ENCODE results near the gene GNMT.
"Not testable (repeated sequence)": the region's sequence is repeated elsewhere in the genome, so short reads cannot be mapped to it uniquely, and the experiment has no call there.

The GNMT gene

DNA sequence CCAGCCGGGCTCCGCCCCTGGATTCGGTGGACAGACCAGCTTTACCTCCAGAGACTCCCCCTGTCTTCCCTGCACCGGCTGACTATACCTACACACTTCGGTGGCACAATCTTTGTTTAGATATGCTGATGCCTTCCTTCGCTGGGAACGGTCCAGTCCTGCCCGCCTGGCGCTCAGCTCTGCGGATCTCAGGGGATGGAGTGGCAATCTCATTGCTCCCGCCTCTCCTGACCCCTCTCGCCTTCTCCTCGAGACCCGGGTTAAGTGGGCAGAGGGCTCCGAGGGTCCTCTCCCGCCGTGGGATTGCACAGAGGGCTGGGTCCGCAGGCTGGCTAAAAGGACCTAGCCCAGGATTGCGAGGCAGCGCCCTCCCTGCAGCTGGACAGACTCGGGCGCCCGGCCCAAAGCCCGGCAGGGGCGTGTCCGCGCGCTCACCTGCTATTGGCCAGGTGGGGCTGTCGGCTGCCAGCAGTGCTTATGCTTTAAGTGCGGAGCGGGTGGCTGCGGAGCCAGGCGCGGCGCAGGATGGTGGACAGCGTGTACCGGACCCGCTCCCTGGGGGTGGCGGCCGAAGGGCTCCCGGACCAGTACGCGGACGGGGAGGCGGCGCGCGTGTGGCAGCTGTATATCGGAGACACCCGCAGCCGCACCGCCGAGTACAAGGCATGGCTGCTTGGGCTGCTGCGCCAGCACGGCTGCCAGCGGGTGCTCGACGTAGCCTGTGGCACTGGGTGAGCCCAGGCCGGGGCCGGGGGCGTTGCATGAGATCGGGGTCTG lies at the start of gene GNMT:
GNMT (plus strand) TSS at position 512 of the 777 bp plus-strand sequence; CDS start at position 526, 14 bp downstream.
- peak; percentile 21 to 39 for DNase-seq

DNA sequence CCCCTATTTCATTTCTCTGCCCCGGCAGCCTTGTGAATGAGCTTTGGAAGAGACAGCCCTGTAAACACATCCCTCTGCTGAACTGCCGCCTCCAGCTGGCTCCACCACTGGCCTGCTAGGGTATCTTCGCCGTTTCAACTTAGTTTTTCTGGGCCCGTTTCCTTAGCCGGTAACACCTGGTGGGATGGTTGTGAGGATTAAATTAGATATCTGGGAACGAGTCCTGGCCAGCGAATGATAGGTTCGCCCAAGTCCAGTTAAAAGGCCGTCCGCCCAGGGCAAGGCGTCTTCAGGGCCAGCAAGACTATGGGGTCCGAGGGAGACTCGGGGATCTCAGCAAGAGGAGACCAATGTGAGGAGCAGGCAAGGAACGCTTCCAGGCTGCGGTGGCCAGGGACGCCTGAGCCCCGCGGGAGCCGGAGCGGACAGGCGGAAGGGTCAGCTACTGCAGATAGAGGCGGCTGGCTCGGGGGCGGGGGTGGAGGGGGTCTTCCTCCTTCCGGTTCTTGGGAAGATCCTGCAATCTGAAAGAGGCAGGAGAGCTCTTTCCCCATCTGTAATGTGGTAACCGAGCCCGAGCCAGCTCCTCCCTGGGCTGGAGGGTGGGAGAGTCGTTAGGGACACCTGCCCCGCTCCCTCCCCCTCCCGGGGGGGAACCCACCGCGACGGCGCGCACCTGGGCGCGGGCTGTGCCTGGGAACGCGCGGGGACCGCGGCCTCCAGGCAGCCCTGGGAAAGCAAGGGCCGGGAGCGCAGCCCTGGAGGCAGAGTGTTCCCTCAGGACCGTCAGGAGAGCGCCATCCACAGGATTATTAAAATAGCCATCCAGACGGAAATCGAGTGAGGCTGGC lies 49.2 kb upstream of the GNMT start:
- no peak for DNase-seq

DNA sequence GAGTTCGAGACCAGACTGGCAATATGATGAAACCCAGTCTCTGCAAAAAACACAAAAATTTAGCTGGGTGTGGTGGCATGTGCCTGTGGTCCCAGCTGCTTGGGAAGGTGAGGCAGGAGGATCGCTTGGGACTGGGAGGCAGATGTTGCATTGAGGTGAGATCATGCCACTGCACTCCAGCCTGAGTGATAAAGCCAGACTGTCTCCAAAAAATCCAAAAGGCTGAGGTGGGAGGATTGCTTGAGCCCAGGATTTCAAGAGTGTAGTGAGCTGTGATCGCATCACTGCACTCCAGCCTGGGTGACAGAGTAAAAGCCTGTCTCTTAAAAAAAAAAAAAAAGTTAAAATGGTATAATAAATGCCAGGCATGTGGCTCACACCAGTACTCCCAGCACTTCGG lies 46.0 kb upstream of the GNMT start:
- no peak for DNase-seq

DNA sequence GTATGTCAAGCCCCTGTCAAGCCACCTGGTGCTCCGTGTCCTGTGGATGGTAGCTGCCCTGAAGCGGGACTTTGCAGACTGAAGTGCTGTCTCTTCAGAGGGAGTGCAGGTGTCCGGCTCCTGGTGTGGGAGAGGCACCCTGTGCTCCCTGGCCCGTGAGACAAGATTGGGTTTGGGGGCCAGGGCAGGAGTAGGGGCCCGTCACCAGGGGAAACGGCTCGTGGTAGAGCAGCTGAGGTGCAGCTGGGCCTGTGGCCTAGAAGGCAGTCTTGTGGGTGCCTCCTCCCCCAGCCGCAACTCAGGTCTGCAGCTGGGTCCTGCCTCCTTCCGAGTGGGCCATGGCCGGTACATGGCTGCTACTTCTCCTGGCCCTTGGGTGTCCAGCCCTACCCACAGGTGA lies 44.8 kb upstream of the GNMT start, which contains the start of gene PTCRA:
PTCRA (plus strand) TSS at position 322 of the 400 bp plus-strand sequence; CDS start at position 339, 17 bp downstream.
- DNase-seq, result no peak

DNA sequence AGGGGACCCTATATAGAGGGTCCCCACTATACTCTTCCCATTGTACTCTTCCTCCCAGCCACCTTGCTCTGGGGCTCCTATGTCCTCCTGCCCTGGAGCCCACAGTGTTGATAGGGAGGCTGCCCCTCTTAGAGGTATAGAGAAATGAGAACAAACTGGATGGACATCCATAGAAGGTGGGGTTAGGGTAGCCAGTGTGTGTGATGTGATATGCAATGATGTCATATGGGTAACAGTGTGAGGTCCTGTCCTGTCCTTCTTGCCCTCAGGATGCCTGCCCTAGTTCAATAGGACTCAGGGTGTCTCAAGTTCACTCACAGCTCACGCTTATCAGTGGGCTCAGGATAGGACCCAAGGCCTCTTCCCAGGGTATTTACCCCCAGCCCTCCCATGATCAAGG lies 44.3 kb upstream of the GNMT start:
- DNase-seq, result no peak

DNA sequence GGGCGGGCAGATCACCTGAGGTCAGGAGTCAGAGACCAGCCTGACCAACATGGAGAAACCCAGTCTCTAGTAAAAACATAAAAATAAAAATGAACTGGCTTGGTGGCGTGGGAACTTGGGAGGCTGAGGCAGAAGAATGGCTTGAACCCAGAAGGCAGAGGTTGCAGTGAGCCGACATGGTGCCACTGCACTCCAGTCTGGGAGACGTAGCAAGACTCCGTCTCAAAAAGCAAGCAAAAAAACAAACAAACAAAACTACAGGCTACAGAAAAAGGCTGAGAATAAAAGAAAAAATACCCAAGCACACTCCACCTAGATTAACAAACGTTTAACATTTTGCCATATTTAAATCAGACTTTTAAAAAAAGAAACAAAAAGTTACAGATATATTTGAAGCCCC lies 38.8 kb upstream of the GNMT start:
- no peak for DNase-seq

DNA sequence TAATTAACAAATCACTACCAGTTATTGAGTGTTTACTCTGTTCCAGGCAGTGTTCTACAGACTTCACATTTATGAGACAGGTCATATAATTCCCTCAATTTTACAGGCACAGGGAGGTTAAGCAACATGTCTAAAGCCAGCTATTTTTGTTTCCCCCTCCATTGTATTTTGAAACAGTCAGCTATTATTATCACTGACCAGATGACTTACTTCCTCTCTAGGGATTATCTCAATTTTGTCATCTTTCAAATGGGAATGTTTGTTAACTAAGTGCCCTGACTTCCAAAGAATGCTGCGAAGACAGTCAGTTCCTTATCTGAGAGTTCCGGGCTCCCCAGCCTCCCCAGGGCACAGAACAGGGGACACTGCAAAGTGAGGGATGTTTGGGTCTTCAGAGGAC lies 36.9 kb upstream of the GNMT start:
- DNase-seq, result no peak

DNA sequence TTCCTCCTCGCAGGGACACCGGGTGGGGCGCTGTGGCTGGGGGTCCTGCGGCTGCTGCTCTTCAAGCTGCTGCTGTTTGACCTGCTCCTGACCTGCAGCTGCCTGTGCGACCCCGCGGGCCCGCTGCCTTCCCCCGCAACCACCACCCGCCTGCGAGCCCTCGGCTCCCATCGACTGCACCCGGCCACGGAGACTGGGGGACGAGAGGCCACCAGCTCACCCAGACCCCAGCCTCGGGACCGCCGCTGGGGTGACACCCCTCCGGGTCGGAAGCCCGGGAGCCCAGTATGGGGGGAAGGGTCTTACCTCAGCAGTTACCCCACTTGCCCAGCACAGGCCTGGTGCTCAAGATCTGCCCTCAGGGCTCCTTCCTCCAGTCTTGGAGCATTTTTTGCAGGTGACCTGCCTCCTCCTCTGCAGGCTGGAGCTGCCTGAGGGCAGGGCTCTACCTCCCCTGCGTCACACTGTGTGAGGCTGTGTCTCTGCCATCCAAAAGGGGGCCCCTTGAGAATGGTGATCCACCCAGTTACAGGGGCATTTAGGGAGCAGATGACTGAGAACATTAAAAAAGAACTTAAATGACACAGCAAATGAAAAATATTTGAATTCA lies 35.2 kb upstream of the GNMT start:
- no peak for DNase-seq

DNA sequence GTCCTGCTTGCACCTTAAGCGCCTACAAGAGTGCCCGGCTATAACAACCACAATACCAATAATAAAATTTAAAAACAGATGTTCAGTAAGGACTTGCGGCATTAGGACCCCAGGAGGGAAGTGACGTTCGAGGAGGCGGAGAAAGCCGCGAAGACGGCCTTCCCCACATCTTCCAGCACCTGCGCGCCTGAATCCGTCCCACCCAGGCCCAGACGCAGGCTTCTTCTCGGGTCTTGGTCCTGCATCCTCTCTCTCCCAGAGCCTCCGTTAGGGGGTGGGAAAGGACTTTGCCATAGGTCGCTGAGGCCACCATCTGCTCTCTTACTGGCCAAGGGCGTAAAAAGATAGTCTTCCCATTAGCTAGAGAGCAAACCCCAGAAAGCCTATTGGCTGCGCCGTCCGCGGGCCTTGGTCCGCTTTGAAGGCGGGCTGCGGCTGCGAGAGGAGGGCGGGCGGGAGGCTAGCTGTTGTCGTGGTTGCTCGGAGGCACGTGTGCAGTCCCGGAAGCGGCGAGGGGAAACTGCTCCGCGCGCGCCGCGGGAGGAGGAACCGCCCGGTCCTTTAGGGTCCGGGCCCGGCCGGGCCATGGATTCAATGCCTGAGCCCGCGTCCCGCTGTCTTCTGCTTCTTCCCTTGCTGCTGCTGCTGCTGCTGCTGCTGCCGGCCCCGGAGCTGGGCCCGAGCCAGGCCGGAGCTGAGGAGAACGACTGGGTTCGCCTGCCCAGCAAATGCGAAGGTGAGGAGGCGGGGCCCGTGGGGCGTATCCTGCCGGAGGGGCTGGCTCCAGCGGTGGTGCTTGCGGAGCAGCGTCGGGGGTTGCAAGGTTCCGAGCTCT lies 31.4 kb upstream of the GNMT start, which contains the start of gene CNPY3:
CNPY3 (plus strand) TSS at position 495 of the 835 bp plus-strand sequence; CDS start at position 586, 91 bp downstream.
- DNase-seq, result peak; percentile 84 to 86

DNA sequence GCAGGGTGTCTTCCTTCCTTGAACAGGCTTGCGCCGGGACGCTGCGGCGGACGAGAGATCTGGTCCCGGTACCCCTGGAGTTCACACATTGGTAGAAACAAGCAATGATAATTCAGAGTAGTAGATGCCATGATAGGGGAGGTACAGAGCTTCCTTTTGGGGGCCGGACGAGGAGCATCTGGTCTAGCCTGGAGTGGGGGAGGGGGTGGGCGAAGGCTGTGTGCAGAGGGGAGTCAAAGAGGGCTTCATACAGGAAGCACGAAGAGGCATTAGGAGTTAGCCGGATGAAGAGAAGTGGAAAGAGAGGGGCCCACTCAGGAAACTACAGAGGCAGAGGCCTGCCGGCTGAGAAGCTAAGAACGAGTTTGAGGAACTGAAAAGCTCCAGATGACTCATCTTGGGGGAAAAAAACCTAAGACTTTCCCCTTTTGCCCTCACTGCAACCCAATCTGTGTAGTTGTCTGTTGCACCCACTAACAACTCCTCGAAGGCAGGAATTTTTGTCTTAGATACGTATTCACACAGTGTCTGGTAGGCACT lies 30.7 kb upstream of the GNMT start:
- peak; percentile 58 to 66 for DNase-seq

DNA sequence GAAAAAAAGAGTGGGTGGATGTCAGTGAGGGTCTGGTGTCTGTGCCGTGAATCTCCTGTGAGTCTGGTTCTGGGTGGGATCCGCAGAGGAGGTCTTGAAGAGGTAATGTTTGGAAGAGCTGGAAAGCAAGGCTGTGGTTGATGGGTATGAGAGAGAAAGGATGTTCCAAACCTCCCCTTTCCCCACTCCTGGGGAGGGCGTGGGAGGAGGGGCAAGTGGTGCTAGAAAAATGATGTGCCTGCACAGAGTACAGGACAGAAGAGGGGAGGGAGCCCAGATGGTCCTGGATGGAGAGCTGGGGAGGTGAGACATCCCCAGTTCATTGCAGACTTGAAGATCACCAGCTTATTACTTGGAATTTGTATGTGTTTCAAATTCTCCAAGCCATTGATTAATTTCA lies 28.1 kb upstream of the GNMT start:
- no peak for DNase-seq

DNA sequence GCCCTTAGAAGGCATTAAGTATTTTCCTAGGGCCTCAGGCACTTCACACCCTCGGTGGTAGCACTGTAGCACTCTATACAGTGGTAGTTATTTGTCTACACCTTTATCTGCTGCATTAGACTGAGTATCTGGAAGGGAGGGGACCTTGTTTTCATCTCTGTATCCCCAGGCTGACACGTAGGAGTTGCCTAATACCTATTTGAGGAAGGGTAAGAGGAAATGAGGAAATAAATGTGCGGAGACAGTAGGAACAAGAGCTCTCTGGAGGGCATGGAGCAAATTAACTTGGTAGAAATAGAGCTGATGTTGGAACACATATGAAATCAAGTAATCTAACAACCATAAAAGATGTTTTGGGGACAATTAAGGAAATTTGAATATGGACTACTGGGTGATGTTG lies 27.3 kb upstream of the GNMT start:
- DNase-seq, result no peak

DNA sequence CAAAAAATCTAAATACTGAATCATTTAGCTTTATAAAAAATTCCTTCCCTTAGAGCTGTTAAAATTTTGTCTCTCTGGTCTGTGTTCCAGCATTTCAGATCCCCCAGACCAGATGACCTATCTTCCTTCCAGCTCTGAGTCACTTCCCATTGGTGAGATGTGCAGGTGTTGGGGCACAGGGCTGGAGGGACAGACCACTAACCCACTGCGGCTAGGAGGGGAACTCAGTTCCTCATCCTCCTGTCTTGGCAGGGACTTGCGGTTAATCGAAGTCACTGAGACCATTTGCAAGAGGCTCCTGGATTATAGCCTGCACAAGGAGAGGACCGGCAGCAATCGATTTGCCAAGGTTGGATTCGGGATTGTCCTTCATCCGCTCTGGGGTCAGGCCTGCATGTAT lies 25.2 kb upstream of the GNMT start:
- DNase-seq, result no peak

DNA sequence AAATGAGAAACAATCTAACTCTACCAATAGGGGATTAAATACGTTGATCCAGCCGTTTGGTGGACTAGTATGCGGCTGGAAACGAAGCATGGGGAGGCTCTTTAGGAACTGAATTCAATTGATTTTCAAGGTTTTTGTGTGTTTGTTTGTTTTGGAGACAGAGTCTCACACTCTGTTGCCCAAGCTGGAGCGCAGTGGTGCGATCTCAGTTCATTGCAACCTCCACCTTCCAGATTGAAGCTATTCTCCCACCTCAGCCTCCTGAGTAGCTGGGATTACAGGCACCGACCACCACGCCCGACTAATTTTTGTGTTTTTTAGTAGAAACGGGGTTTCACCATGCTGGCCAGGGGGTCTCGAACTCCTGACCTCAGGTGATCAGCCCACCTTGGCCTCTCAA lies 24.2 kb upstream of the GNMT start:
- DNase-seq, result no peak

DNA sequence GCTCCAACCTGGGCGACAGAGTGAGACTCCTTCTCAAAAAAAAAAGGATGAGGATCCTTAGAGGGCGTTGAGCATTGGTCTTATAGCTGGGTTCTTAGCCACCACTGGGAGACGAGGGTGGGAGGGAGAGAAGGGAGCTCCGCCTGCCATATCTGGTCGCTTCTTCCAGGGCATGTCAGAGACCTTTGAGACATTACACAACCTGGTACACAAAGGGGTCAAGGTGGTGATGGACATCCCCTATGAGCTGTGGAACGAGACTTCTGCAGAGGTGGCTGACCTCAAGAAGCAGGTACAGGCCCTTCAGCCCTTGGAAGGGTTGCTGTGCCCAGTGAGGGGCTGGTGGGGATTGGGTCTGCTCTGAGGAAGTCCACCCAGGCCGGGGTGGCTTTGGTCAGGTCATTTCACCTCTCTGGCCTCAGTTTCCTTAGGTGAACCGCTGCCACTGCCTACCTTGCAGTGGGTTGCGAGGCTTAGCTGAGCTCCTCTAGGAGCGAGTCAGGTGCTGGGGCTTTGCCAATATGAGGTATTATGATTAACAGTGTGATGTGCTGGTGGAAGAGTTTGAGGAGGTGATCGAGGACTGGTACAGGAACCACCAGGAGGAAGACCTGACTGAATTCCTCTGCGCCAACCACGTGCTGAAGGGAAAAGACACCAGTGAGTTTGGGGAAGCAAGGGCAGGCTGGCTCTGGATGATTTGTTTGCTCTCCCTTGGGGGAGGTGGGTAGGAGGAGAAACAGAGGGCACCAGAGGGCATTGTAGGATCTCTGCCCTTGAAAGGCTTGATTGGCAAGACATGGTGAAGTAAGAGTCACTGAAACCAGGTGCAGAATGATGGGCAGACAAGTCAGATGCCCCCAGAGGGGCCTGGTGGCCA lies 22.8 kb upstream of the GNMT start:
- DNase-seq, result no peak

DNA sequence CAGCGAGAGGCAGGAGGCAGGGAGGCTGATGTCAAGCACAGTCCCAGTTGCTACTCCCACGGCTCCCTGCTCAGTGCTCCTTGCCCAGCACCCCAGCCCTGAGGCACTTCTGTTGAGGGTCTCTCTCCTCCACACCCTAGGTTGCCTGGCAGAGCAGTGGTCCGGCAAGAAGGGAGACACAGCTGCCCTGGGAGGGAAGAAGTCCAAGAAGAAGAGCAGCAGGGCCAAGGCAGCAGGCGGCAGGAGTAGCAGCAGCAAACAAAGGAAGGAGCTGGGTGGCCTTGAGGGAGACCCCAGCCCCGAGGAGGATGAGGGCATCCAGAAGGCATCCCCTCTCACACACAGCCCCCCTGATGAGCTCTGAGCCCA lies 22.1 kb upstream of the GNMT start:
- DNase-seq, result no peak

DNA sequence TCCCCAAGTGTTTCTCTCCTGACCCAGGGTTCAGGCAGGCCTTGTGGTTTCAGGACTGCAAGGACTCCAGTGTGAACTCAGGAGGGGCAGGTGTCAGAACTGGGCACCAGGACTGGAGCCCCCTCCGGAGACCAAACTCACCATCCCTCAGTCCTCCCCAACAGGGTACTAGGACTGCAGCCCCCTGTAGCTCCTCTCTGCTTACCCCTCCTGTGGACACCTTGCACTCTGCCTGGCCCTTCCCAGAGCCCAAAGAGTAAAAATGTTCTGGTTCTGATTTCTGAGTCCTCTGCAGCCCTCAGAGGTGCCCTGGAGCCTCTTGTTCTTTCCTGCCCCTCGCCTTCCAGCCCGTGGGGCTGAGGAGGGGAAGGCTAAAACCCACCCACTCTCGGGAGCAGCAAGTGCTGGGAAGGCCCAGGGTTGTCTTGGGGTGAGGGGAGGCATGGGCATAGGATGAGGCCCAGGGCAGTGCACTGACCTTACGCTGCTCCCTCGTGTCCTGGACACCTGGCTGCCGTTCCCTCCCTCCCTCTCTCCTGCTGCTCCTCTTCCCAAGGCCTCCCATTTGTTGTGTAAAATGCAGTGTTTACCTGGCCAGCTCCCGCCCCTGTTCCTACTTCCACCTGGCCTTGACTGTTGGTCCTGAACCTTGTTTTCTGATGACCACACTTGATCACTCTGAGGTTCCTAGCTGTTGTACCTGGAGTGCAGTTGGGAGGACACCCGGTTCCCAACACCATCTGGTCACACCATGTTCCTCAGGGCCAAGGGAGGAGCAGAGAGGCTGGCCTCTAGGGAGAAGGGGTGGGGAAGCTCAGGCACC lies 21.4 kb upstream of the GNMT start:
- no peak for DNase-seq

DNA sequence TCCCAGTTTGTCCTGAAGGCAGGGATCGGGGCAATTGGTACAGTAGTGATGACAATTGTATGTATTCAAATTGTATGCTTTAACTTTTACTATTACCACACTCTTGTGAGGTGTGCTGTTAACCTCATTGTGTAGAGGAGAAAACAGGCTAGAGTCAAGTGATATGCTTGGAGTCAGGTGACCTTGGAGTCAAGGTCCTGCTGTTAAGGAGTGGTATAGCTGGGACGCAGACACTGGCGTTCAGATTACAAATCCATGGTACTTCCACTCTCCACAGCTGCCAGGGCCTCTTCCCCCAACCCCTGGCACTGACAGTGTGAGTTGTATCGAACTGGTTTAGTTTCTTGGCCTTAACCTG lies 20.8 kb upstream of the GNMT start:
- no peak for DNase-seq

DNA sequence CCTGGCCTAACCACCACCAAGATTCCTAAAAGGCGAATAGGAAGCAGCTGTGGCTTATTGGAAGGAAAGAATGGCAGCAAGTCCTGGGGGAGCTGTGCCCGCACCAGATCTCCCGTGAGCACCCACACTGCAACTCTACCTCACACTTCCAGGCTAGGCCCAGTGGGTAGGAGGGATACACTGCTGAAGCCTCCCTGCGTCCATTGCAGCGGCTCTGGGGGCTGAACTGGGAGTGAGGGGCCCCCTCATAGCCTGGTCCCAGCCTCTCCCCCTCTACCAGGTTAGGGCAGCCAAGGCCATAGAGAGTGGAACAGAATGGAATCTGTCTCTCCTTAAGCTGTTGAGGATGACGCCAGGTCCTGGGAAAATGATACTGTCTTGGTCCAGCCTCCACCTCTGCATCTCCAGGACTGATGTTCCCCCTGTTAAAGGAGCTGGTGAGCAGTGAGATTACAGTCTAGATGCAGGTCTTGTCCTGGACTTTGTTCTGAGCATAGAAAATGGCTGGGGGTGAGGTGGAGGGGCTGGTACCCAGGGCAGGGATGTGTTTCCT lies 20.0 kb upstream of the GNMT start:
- no peak for DNase-seq

DNA sequence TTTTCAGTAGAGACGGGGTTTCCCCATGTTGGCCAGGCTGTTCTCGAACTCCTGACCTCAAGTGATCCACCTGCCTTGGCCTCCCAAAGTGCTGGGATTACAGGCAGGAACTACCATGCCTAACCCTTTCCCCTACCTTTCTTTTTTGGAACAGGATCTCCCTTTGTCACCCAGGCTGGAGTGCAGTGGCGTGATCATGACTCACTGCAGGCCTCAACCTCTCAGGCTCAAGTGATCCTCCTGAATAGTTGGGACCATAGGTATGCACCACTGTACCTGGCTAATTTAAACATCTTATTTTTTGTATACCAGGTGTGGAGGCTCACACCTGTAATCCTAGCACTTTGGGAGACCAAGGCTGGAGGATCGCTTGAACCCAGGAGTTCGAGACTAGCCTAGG lies 19.2 kb upstream of the GNMT start:
- DNase-seq, result not testable (repeated sequence)
